Uterus (tissue), 4 donors: ENCODE measurements around the gene SH3GL2. TPM values are rescaled to one million over a fixed set of nuclear protein-coding genes. Genes with fewer than 3 reads are reported as not detected.

Experiments
- DNase-seq, 2 donors: peaks; one replicate each; pipeline ENCODE4 v3.0.0-alpha.2; 2019 to 2020
- H3K27ac ChIP-seq, 2 donors: fragments of 200-600 bp; sonication (generic); 1 replicate in 1 of 2; 2 replicates in 1 of 2; pipeline ENCODE4 v1.5.1; 2016 to 2018
- H3K27me3 ChIP-seq, 2 donors: fragments of 200-600 bp; sonication (generic); one replicate each; pipeline ENCODE4 v1.5.1; 2018 to 2019; ENCODE audit warnings: control low read depth in 1 of 2
- H3K36me3 ChIP-seq, 2 donors: fragments of 200-600 bp; sonication (generic); one replicate each; pipeline ENCODE4 v1.5.1; 2019; ENCODE audit warnings: control low read depth in 1 of 2
- H3K4me1 ChIP-seq, 2 donors: fragments of 200-600 bp; sonication (generic); one replicate each; pipeline ENCODE4 v1.5.1; 2018 to 2019; ENCODE audit warnings: control low read depth in 1 of 2
- H3K4me3 ChIP-seq, 2 donors: fragments of 200-600 bp; sonication (generic); 1 replicate in 1 of 2; 2 replicates in 1 of 2; pipeline ENCODE4 v1.5.1; 2018 to 2019; ENCODE audit warnings: mild to moderate bottlenecking in 1 of 2
- H3K9me3 ChIP-seq, 2 donors: fragments of 200-600 bp; sonication (generic); one replicate each; pipeline ENCODE4 v1.5.1; 2019; ENCODE audit warnings: control low read depth in 1 of 2
- CTCF ChIP-seq, 4 experiments: fragments of 200-600 bp in 2 of 4; fragments of 450-650 bp in 2 of 4; sonication (generic) in 2 of 4; IDR thresholded peaks; one replicate each; pipeline ENCODE4 v1.5.1; 2016 to 2019; ENCODE audit warnings: antibody characterized with exemption in 4 of 4, mild to moderate bottlenecking in 2 of 4, moderate library complexity in 1 of 4
- POLR2A ChIP-seq, 2 donors: fragments of 450-650 bp; IDR thresholded peaks; one replicate each; pipeline ENCODE4 v1.6.1; 2016; ENCODE audit warnings: antibody characterized with exemption in 2 of 2, mild to moderate bottlenecking in 1 of 2, moderate library complexity in 1 of 2
- intact Hi-C: fragments of 100-400 bp; cut with DNase I; formaldehyde crosslinking; loops from one replicate; pipeline ENCODE4 v1.15.1; 2023; ENCODE audit warnings: low total_unique reads
- total RNA-seq, 4 donors: library from RNA; depleted of rRNA in 3 of 4; stranded (reverse); fragments of >200 nt in 3 of 4; gene quantifications; one replicate each; pipeline versions ENCODE4 v1.1.0 to v1.2.4, GENCODE V29; 2014 to 2023
- donor health status: DM: yes; HTN: yes; CAD: no.

SH3GL2 gene
- total RNA-seq, 4 donors from 2014 or later = 2.4 to 7.0 (median 2.4) TPM; not detected in 1

- intact Hi-C loops = no loop called here
- Histone ChIP-seq H3K36me3 (no peaks in the 10 kb centered on the region), H3K4me3 (no peak overlapping the region), H3K4me1 (no peaks in the 10 kb centered on the region), H3K27ac (no peak overlapping the region), H3K9me3 (no peaks in the 10 kb centered on the region), H3K27me3 (no peaks in the 10 kb centered on the region)
- TF ChIP-seq CTCF (IDR thresholded peaks at IDR 0.05) = no peak
- TF ChIP-seq POLR2A (IDR thresholded peaks at IDR 0.05) = no peak
- DNase-seq = no peak
These were observed 25.7 kb downstream of the SH3GL2 start for GRCh38 chr9:17604556-17604955.

DNA sequence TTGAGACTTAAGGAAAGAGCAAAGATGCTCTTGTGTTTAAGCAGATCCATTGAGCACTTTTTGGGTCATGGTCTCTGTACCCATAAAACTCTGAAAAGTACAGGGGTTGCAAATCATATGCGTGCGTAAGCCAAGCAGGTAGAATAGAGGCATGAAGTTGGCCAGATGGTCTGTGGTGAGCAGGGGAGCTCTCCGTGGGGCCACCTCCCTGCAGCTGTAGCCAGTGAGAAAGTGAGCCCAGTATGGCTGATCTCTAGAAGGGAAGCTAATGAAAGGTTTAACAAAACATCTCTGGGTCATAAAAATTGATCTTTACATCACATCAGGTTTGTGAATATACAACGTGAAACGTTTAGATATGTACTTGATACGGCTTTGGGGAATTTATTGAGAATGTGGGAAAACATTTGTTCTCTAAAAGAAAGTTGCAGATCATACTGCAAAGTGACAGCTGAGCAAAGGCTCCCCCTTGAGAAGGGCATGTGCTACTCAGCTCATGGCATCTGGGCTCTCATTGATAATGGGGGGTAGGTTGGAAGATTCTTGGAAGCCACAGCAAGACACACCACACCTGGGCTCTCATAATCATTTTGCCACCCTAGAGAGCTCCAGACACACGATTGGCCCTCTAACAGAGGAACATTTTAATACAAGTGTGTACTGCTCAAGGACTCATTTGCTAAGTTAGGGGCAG is 30.6 kb downstream of the SH3GL2 start:
- Histone ChIP-seq H3K27ac (no peak overlapping the region), H3K27me3 (no peaks in the 10 kb centered on the region), H3K4me1 (no peaks in the 10 kb centered on the region), H3K36me3 (no peaks in the 10 kb centered on the region), H3K9me3 (no peaks in the 10 kb centered on the region), H3K4me3 (no peak overlapping the region)
- DNase-seq = no peak
- intact Hi-C loops = no loop called here
- TF ChIP-seq CTCF (IDR thresholded peaks at IDR 0.05) (no peak), POLR2A (IDR thresholded peaks at IDR 0.05) (no peak)

- DNase-seq = no peak
- Histone ChIP-seq H3K27me3 (no peaks in the 10 kb centered on the region), H3K27ac (no peak overlapping the region), H3K9me3 (no peaks in the 10 kb centered on the region), H3K4me3 (no peak overlapping the region), H3K36me3 (no peaks in the 10 kb centered on the region), H3K4me1 (no peaks in the 10 kb centered on the region)
- no peak for TF ChIP-seq CTCF (IDR thresholded peaks at IDR 0.05)
- TF ChIP-seq POLR2A (IDR thresholded peaks at IDR 0.05) = no peak
- intact Hi-C loops = no loop called here
These were observed 32.5 kb downstream of the SH3GL2 start for GRCh38 chr9:17611342-17611741.

GRCh38 chr9:17611917-17612316 is 33.1 kb downstream of the SH3GL2 start:
- DNase-seq = no peak
- Histone ChIP-seq H3K36me3 (no peaks in the 10 kb centered on the region), H3K27ac (no peak overlapping the region), H3K4me1 (no peaks in the 10 kb centered on the region), H3K9me3 (no peaks in the 10 kb centered on the region), H3K27me3 (no peaks in the 10 kb centered on the region), H3K4me3 (no peak overlapping the region)
- intact Hi-C loops = no loop called here
- TF ChIP-seq CTCF (IDR thresholded peaks at IDR 0.05) (no peak), POLR2A (IDR thresholded peaks at IDR 0.05) (no peak)

DNA sequence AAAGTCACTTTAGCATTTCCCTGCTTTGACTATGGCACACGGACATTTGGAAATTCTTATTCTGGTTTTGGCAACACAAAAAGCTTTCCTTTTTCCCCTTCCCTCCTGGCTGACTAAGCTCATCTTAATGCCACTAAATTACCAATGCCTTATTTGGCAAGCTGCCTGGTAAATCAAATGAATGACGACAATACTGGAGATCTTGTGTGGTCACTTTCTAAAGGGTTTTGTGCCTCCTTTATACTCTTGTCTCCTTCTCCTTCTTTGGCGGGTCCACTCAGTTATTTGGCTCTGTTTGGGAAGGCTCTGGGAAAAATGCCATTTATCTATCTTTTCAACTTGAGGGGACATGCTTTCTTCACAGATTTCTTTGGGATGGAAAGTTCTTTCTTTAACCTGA is 34.9 kb downstream of the SH3GL2 start:
- Histone ChIP-seq H3K27me3 (no peaks in the 10 kb centered on the region), H3K36me3 (no peaks in the 10 kb centered on the region), H3K27ac (no peak overlapping the region), H3K4me3 (no peak overlapping the region), H3K4me1 (no peaks in the 10 kb centered on the region), H3K9me3 (no peaks in the 10 kb centered on the region)
- intact Hi-C loops = no loop called here
- TF ChIP-seq POLR2A (IDR thresholded peaks at IDR 0.05) = no peak
- TF ChIP-seq CTCF (IDR thresholded peaks at IDR 0.05) = no peak
- DNase-seq = no peak
